HG02884 (cell line): ENCODE data around the gene FANCG.
A peak's percentile ranks its signal among the peaks of the same experiment; 100 is the strongest.

Experiments used
- ATAC-seq: cut with Tn5 transposase; IDR thresholded peaks from one replicate; pipeline ENCODE4 v1.9.1; 2021; ENCODE audit warnings: mild to moderate bottlenecking, moderate library complexity; ENCODE audit not compliant: unreplicated experiment

Gene FANCG

DNA sequence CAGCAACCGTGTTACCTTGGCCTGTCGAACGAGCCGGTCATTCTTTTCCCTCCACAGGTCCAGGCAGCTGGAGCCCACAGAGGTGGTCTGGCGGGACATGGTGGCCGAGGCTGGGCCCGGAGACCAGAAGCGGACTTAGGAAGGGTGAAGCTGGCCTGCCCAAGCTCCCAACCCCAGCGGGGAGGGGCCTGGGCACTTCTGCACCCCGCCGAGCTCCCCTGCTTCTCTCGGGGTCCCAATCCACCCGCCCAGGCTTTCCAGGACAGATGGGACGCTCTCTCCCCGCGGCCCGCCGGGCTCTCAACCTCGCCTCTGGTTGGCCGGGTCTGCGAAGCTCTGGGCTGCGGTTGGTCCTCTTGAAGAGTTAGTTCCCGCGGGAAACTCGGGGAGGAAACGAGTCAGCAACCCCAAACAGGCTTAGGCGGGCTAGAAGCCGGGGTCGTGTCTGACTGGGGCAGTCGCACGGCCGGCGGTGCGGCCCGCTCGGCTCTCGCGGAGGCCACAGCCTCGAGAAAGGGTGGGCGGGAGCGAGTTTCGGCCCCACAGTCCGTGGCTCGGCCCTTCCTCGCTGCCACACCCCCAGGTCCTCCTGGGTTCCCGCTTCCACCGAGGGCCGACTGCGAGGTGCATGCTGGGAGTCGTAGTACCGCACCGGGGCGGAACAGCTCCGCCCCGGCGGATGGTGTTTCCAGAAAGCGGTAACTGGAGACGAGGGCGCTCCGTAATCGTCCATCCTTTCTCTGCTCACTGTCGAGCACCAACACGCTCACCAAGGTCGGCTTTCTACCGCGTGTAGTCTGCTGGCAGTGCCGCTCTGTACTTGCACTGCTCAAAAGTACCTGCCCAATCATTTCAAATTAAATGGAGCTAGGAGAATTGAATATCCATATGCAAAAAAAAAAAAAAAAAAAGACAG lies at the start of gene FANCG:
Gene FANCG, minus strand, starts transcription at position 517 of the 916 bp plus-strand sequence. Its CDS starts 418 bp downstream, at position 99.
- peak; percentile 85 for ATAC-seq

- ATAC-seq: peak; percentile 46
Observed at GRCh38 chr9:35116898-35117551, 37.3 kb upstream of the FANCG start.

- ATAC-seq: no peak
Observed at GRCh38 chr9:35116539-35116897, 36.8 kb upstream of the FANCG start.

GRCh38 chr9:35115680-35116538 lies 36.2 kb upstream of the FANCG start, which contains the start of gene ATOSB:
Gene ATOSB (minus strand): TSS chr9:35115862. CDS start chr9:35108274, 7,588 bp downstream.
- ATAC-seq: peak; percentile 51

GRCh38 chr9:35114840-35115628 lies 35.3 kb upstream of the FANCG start:
- ATAC-seq: no peak

GRCh38 chr9:35114113-35114839 lies 34.5 kb upstream of the FANCG start:
- peak; percentile 21 for ATAC-seq

DNA sequence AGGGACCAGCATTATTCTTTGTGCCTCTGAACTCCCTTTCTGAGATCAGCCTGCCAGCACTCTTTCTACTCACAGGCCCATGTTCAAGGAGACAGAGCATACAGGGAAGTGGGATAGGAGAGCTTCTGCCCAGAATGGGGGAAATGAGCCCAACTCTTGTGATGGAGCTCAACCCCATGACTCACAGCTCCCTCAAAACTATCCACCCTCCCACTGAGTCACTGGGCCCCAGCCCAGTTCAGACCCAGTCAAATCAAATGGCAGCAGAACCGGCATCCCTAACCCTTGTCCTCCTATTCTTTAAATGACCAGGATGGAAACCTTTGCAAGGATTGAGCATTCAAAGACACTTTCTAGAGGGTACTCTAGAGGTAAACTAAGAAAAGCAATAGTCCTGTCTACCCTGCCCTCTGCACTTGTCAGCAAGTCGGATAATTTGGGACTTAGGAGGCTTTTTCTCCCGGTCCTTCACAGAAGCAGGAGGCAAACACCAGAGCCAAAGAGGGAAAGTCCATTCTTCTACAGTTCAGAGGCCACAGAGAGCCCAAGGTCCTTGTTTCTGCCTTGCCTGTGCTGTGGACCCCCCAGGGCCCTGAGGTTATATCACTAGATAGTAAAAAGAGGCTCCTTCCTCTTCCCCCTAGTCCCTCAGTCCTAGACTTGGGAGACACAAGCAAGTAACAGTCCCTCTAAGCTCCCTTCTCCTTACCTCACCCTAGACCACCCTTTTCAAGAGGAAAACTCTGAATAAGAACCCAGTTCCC lies 32.7 kb upstream of the FANCG start:
- no peak for ATAC-seq

- ATAC-seq: peak; percentile 63
Observed at GRCh38 chr9:35111001-35111933, 31.5 kb upstream of the FANCG start.

DNA sequence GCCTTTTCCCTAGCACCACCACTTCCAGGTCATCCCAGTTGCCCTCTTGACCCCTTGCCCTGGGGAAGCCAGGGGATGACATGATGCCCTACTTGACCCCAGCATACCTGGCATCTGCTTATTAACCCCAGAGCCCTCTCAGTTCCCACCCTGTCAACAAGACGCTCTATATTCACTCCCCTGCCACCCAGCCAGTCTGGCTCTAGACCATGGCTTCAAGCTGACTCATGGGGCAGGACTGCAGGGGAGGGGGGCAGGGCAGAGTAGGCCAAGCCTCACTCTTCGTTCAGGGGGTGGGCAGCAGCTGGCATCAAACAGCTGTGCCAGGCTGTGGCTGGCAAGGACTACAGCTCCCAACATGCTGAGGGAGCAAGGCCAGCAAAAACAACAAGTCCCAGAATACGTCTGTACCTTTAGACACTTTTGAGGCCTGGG lies 30.6 kb upstream of the FANCG start:
- ATAC-seq: no peak

DNA sequence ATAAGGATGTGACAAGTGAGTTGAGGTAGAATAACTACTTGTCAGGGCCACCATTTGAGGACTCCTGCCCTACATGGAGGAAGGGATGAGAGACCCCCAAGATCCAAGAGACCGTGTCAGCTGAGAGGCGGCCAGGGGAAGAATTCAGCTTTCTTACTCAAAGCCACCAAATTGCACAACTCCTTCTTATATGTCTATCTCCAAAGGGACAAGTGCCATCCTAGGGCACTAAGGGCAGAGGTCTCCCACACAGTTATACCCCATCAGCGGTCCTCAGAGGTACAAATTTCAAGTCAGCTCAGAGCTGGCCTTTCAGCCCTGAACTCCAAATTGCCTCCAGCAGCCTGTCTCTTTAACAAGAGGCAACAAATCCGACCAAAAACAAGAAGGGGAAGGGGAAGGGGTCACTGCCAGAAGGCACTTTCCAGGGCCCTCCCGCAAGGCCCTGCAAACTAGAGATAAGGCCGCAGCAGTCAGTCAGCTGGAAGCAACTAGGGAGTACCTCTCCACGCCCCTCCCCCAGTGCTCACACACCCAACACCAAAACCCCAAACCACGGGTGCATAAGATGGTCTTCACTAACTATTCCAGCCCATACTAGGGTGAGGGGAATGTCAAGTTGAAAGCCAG lies 29.3 kb upstream of the FANCG start:
- ATAC-seq: no peak

GRCh38 chr9:35108461-35108860 lies 28.7 kb upstream of the FANCG start:
- no peak for ATAC-seq

DNA sequence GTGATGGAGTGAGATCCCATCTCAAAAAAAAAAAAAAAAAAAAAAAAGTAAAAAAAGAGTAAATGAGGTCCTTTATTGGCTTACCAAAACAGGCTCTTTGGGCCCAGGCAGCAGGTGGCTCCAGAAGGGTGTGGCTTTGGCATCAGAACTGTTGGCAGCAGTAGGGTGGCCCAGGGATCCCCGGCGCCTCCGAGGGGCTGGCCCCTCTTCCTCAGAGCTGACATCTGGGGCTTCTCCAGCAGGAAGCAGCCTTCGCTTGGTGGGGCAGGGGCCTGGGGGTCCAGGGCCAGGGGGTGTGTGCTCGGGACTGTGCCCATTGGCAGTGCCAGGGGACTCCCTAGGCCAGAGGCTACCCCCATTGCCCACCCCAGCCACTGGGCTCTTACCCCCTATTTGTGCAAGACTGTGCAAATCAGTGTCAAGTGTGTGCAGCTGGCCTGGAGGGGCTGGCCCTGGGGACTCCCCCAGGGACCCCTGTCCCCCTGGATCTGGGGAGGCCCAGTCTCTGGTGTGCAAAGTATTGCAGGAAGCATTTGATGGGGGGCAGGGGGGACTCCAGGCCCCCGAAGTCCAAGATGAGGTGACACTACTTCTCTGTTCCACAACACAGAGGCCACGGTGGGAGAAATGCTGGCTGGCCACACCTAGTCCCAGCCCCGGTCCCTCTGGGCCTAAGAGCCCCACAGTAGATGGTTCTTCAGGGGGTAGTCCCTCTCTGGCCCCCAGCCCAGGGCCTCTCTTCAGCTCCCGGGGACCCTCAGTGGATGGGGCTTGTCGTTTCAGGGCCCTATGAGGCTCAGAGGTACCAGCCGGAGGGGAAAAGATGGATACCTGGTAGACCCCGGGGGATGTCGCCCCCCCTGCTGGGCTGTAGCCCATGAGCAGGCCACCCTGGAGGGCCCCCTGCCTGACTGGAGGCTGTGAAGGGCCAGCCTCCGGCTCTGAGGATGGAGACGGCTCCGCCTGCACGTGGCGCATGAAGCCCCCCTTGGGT lies 27.9 kb upstream of the FANCG start:
- no peak for ATAC-seq

DNA sequence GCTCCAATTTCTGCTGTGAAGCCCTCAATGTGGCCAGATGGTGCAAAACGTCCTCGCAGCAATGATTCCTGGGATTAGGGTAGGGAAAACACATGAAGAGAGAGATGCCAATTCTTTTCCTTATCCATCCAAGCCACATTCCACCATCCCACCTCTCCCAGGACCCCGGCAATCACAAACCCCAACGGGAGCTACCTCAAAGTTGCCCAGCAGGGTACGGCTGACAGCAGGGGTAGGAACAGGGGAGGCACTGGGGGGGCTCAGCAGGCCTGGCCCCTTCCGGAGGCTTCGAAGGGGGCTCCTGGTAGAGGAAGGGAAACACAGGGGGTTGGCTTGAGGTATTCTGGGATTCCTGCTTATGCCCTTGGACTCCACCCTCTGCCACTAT lies 26.6 kb upstream of the FANCG start:
- ATAC-seq: no peak

GRCh38 chr9:35105571-35106342 lies 26.0 kb upstream of the FANCG start:
- ATAC-seq: no peak

DNA sequence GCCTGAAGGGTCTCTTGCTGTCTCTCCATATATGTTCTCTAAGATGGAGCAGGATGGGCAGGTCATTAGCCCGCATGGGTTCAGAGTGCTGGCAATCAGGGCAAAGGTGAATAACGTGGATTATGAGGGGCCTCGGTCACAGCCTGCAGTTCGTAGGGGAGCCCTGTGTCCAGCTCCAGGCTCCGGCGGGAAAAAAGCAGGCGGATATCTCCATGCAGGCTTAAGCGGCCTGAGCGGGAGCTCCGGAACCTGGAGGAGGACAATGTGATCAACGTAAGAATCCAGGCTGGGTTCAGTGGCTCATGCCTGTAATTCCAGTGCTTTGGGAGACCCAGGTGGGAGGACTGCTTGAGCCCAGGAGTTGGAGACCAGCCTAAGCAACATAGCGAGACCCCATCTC lies 25.4 kb upstream of the FANCG start:
- ATAC-seq: no peak
